Neural progenitor cell (in vitro differentiated cells): Measurements from ENCODE around the gene CHST14.

Experiments
- CTCF ChIP-seq: fragments of 200-600 bp; sonication (generic); IDR thresholded peaks from 2 replicates; pipeline ENCODE4 v1.5.1; 2017; ENCODE audit warnings: antibody characterized with exemption, mild to moderate bottlenecking
- EZH2 ChIP-seq: fragments of 200-600 bp; sonication (generic); IDR thresholded peaks from 2 replicates; pipeline ENCODE4 v1.6.1; 2017; ENCODE audit warnings: antibody characterized with exemption, mild to moderate bottlenecking, moderate library complexity
- EZH2phosphoT487 ChIP-seq: fragments of 200-600 bp; sonication (generic); IDR thresholded peaks from 2 replicates; pipeline ENCODE4 v1.6.1; 2017; ENCODE audit warnings: antibody characterized with exemption

- TF ChIP-seq CTCF (no peak), EZH2phosphoT487 (no peak), EZH2 (no peak)
Measured at GRCh38 chr15:40498418-40498817, 27.6 kb downstream of the CHST14 start.
